Endothelial cell of umbilical vein (primary cell): ENCODE measurements around the gene PCDHGA8.

ENCODE experiments used
- CTCF ChIP-seq, 2 donors: IDR thresholded peaks; 1 replicate in 1 of 2; 2 replicates in 1 of 2; pipeline ENCODE4 v1.5.1; 2011; ENCODE audit warnings: low read length in 2 of 2, mild to moderate bottlenecking in 2 of 2, moderate library complexity in 2 of 2, control low read depth in 1 of 2, inconsistent platforms in 1 of 2, low read depth in 1 of 2; ENCODE audit not compliant: insufficient read depth in 1 of 2; ENCODE audit errors: extremely low read depth in 1 of 2
- EZH2 ChIP-seq: IDR thresholded peaks from 2 replicates; pipeline ENCODE4 v1.6.1; 2012; ENCODE audit warnings: borderline replicate concordance, low read depth, mild to moderate bottlenecking, moderate library complexity, low read length, inconsistent platforms; ENCODE audit not compliant: severe bottlenecking
- JUN ChIP-seq: IDR thresholded peaks from 2 replicates; pipeline ENCODE4 v1.6.1; 2011; ENCODE audit warnings: borderline replicate concordance, low read depth; ENCODE audit not compliant: insufficient read length, insufficient read depth
- MYC ChIP-seq: IDR thresholded peaks from one replicate; pipeline ENCODE4 v1.6.1; 2011; ENCODE audit warnings: mild to moderate bottlenecking, low read depth, low read length
- POLR2A ChIP-seq: IDR thresholded peaks from 2 replicates; pipeline ENCODE4 v1.6.1; 2012; ENCODE audit warnings: low read depth, mild to moderate bottlenecking, control low read depth, low read length
- POLR2AphosphoS5 ChIP-seq: IDR thresholded peaks from 2 replicates; pipeline ENCODE4 v1.6.1; 2012; ENCODE audit warnings: low read depth, mild to moderate bottlenecking, control low read depth, low read length, moderate library complexity; ENCODE audit not compliant: insufficient read depth
- TF ChIP-seq, protein P1 (sequence below): IDR thresholded peaks from 2 replicates; pipeline ENCODE4 v1.6.1; 2011; ENCODE audit not compliant: insufficient read depth, insufficient read length

DNA sequence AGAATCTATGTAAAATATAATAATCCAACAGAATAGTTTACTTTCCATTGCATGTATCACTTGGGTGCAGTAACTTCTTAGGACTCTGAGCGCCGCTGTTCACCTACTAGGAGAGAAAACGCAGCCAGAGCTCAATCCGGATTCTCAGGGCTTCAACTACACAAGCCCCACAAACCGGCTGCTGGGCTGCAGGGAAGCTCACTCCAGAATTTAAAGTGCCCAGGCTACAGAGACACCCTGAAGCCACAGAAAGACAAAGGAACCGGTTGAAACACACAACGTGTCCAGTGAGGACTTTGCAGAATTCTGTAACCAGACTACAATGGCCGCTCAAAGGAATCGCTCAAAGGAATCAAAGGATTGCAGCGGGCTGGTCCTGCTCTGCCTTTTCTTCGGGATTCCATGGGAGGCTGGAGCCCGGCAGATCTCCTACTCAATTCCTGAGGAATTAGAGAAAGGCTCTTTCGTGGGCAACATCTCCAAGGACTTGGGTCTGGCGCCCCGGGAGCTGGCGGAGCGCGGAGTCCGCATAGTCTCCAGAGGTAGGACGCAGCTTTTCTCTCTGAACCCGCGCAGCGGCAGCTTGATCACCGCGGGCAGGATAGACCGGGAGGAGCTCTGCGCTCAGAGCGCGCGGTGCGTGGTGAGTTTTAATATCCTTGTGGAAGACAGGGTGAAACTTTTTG lies 20.6 kb downstream of the PCDHGA8 start, which contains the start of gene PCDHGA10:
- TF ChIP-seq POLR2AphosphoS5, result no peak
- no peak for TF ChIP-seq POLR2A
- peak; percentile 58 to 76 for TF ChIP-seq CTCF (IDR thresholded peaks at IDR 0.05; ENCODE audit: extremely low read depth in 1 of 2, insufficient read depth in 1 of 2, low read depth in 1 of 2, low read length in 2 of 2)
- peak; percentile 43 for TF ChIP-seq EZH2
- TF ChIP-seq JUN, result no peak
- TF ChIP-seq, protein P1, sequence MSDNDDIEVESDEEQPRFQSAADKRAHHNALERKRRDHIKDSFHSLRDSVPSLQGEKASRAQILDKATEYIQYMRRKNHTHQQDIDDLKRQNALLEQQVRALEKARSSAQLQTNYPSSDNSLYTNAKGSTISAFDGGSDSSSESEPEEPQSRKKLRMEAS, result no peak
- TF ChIP-seq MYC, result no peak
